Neuronal stem cell (in vitro differentiated cells): Measurements from ENCODE around the gene FHOD3.

Experiments used
- DNase-seq: peaks from one replicate; pipeline ENCODE4 v3.0.0-alpha.2; 2013; ENCODE audit warnings: low spot score
- H2AFZ ChIP-seq: one replicate; pipeline ENCODE4 v1.6.1; 2013; ENCODE audit warnings: mild to moderate bottlenecking, low read length, inconsistent platforms
- H2AK5ac ChIP-seq: 2 replicates; pipeline ENCODE4 v1.6.1; 2013; ENCODE audit warnings: low read depth, mild to moderate bottlenecking, inconsistent platforms, low read length, moderate library complexity, mixed read lengths
- H2BK120ac ChIP-seq: 2 replicates; pipeline ENCODE4 v1.6.1; 2013; ENCODE audit warnings: low read depth, mild to moderate bottlenecking, inconsistent platforms, low read length, moderate library complexity, mixed read lengths
- H2BK12ac ChIP-seq: one replicate; pipeline ENCODE4 v1.6.1; 2013; ENCODE audit warnings: low read length, inconsistent platforms
- H2BK15ac ChIP-seq: 2 replicates; pipeline ENCODE4 v1.6.1; 2013; ENCODE audit warnings: mild to moderate bottlenecking, low read length, inconsistent platforms, mixed read lengths
- H2BK5ac ChIP-seq: one replicate; pipeline ENCODE4 v1.6.1; 2013; ENCODE audit warnings: inconsistent platforms, mild to moderate bottlenecking, low read length, moderate library complexity
- H3K14ac ChIP-seq: one replicate; pipeline ENCODE4 v1.6.1; 2013; ENCODE audit warnings: low read length, inconsistent platforms
- H3K18ac ChIP-seq: 2 replicates; pipeline ENCODE4 v1.6.1; 2013; ENCODE audit warnings: low read length, inconsistent platforms
- H3K23ac ChIP-seq: 2 replicates; pipeline ENCODE4 v1.6.1; 2013; ENCODE audit warnings: low read depth, mild to moderate bottlenecking, mixed read lengths, low read length, inconsistent platforms; ENCODE audit not compliant: poor library complexity
- H3K27ac ChIP-seq: replicated peaks from 3 replicates; pipeline ENCODE4 v1.5.1; 2013; ENCODE audit warnings: low read length, inconsistent platforms
- H3K27me3 ChIP-seq, 3 experiments: 2 replicates each; pipeline ENCODE4 v1.6.1; 2013; ENCODE audit warnings: low read length in 3 of 3, mild to moderate bottlenecking in 2 of 3, inconsistent platforms in 1 of 3, low read depth in 1 of 3, mixed read lengths in 1 of 3, moderate library complexity in 1 of 3; ENCODE audit not compliant: control insufficient read depth in 3 of 3, insufficient read depth in 3 of 3
- H3K36me3 ChIP-seq, 2 donors: replicated peaks in 1 of 2; 2 replicates each; pipeline ENCODE4 v1.6.1; 2013; ENCODE audit warnings: low read length in 2 of 2; ENCODE audit not compliant: control insufficient read depth in 2 of 2, insufficient read depth in 2 of 2
- H3K4ac ChIP-seq: 2 replicates; pipeline ENCODE4 v1.6.1; 2013; ENCODE audit warnings: inconsistent platforms, mild to moderate bottlenecking, low read length, moderate library complexity
- H3K4me1 ChIP-seq, 2 donors: 1 replicate in 1 of 2; 2 replicates in 1 of 2; pipeline ENCODE4 v1.6.1; 2013; ENCODE audit warnings: low read length in 2 of 2, low read depth in 1 of 2; ENCODE audit not compliant: control insufficient read depth in 2 of 2, insufficient read depth in 1 of 2
- H3K4me2 ChIP-seq: one replicate; pipeline ENCODE4 v1.6.1; 2013; ENCODE audit warnings: mild to moderate bottlenecking, low read length, inconsistent platforms; ENCODE audit not compliant: insufficient read depth, poor library complexity, severe bottlenecking
- H3K4me3 ChIP-seq, 2 donors: 2 replicates each; pipeline ENCODE4 v1.5.1; 2013; ENCODE audit warnings: low read length in 2 of 2, mild to moderate bottlenecking in 2 of 2, inconsistent platforms in 1 of 2, moderate library complexity in 1 of 2
- H3K79me1 ChIP-seq: one replicate; pipeline ENCODE4 v1.6.1; 2013; ENCODE audit warnings: low read depth, mild to moderate bottlenecking, inconsistent platforms, low read length, moderate library complexity
- H3K9ac ChIP-seq: one replicate; pipeline ENCODE4 v1.6.1; 2013; ENCODE audit warnings: mild to moderate bottlenecking, low read depth, low read length, inconsistent platforms; ENCODE audit not compliant: poor library complexity
- H3K9me3 ChIP-seq, 2 donors: replicated peaks in 1 of 2; 2 replicates each; pipeline versions ENCODE3 to v1.6.1; 2013; ENCODE audit warnings: low read length in 2 of 2, mild to moderate bottlenecking in 2 of 2, inconsistent platforms in 1 of 2, low read depth in 1 of 2, mixed read lengths in 1 of 2, moderate library complexity in 1 of 2; ENCODE audit not compliant: control insufficient read depth in 2 of 2, insufficient read depth in 1 of 2
- H4K8ac ChIP-seq: one replicate; pipeline ENCODE4 v1.6.1; 2013; ENCODE audit warnings: low read depth, mild to moderate bottlenecking, inconsistent platforms, low read length, moderate library complexity
- H4K91ac ChIP-seq: one replicate; pipeline ENCODE4 v1.6.1; 2013; ENCODE audit warnings: low read length, low read depth, mild to moderate bottlenecking, inconsistent platforms; ENCODE audit not compliant: poor library complexity
- WGBS, 2 donors: extraction: QIAGEN DNeasy Blood & Tissue Kit; methylation state at CpG; one replicate each; pipeline ENCODE4 v1.1.7; 2013; ENCODE audit warnings: missing lambda C conversion rate in 2 of 2, mixed read lengths in 1 of 2; ENCODE audit not compliant: insufficient read length in 2 of 2, insufficient replicate concordance in 1 of 2; ENCODE audit errors: extremely low coverage in 2 of 2; 5-methylcytosine and 5-hydroxymethylcytosine counted together

The FHOD3 gene

GRCh38 chr18:36440614-36441013 lies 143.1 kb downstream of the FHOD3 start:
- Histone ChIP-seq H2BK12ac (no peak overlapping the region), H3K18ac (peak overlapping the region; percentile 67), H3K9me3 (peaks cover 0 to 19% of the 10 kb centered on the region in 2 donors), H3K4me3 (no peak overlapping the region), H3K4ac (no peak overlapping the region), H3K23ac (no peak overlapping the region), H2BK5ac (no peak overlapping the region), H2AK5ac (no peak overlapping the region), H4K91ac (no peak overlapping the region), H3K27me3 (no peaks in the 10 kb centered on the region), H3K14ac (no peak overlapping the region), H3K4me2 (no peak overlapping the region), H2AFZ (no peak overlapping the region), H3K36me3 (no peaks in the 10 kb centered on the region), H3K4me1 (peaks cover 1 to 5% of the 10 kb centered on the region in 2 donors), H3K79me1 (no peaks in the 10 kb centered on the region), H2BK120ac (no peak overlapping the region), H3K27ac (no peak overlapping the region), H2BK15ac (no peak overlapping the region), H3K9ac (no peak overlapping the region), H4K8ac (no peak overlapping the region)
- no peak for DNase-seq
- WGBS, 2 donors: no CpG with 5 or more reads among the region's 2 CpGs

- H3K18ac ChIP-seq: no peak overlapping the region
- no peak overlapping the region for H2BK15ac ChIP-seq
- H3K9ac ChIP-seq: no peak overlapping the region
- no peaks in the 10 kb centered on the region for H3K36me3 ChIP-seq
- H2BK120ac ChIP-seq: no peak overlapping the region
- H3K9me3 ChIP-seq: peaks cover 0 to 19% of the 10 kb centered on the region in 2 donors
- no peak for DNase-seq
- no peak overlapping the region for H3K14ac ChIP-seq
- no peak overlapping the region for H4K8ac ChIP-seq
- WGBS, 2 donors: no CpG with 5 or more reads among the region's 9 CpGs
- peaks cover 7 to 12% of the 10 kb centered on the region in 2 donors for H3K4me1 ChIP-seq
- H3K27ac ChIP-seq: no peak overlapping the region
- H2AK5ac ChIP-seq: no peak overlapping the region
- no peak overlapping the region for H3K4me3 ChIP-seq
- H2BK12ac ChIP-seq: no peak overlapping the region
- no peak overlapping the region for H4K91ac ChIP-seq
- no peak overlapping the region for H3K4me2 ChIP-seq
- H3K4ac ChIP-seq: no peak overlapping the region
- H3K79me1 ChIP-seq: no peaks in the 10 kb centered on the region
- H2BK5ac ChIP-seq: no peak overlapping the region
- no peaks in the 10 kb centered on the region for H3K27me3 ChIP-seq
- H3K23ac ChIP-seq: no peak overlapping the region
- no peak overlapping the region for H2AFZ ChIP-seq
Observed at GRCh38 chr18:36441426-36442240, 144.1 kb downstream of the FHOD3 start.

- no peak overlapping the region for H3K27ac ChIP-seq
- H3K27me3 ChIP-seq: no peaks in the 10 kb centered on the region
- no peak overlapping the region for H3K9ac ChIP-seq
- no peak overlapping the region for H4K8ac ChIP-seq
- no CpG with 5 or more reads among the region's 3 CpGs for WGBS, 2 donors
- no peak overlapping the region for H3K18ac ChIP-seq
- no peaks in the 10 kb centered on the region for H3K36me3 ChIP-seq
- no peak overlapping the region for H2BK15ac ChIP-seq
- H3K4me1 ChIP-seq: peaks cover 18 to 19% of the 10 kb centered on the region in 2 donors
- H2AFZ ChIP-seq: no peak overlapping the region
- H3K4me2 ChIP-seq: no peak overlapping the region
- no peak overlapping the region for H2BK12ac ChIP-seq
- H2BK120ac ChIP-seq: no peak overlapping the region
- H3K79me1 ChIP-seq: no peaks in the 10 kb centered on the region
- no peak overlapping the region for H3K4me3 ChIP-seq
- no peak overlapping the region for H2AK5ac ChIP-seq
- H3K14ac ChIP-seq: no peak overlapping the region
- H3K4ac ChIP-seq: no peak overlapping the region
- H3K9me3 ChIP-seq: peaks cover 0 to 19% of the 10 kb centered on the region in 2 donors
- DNase-seq: no peak
- H3K23ac ChIP-seq: no peak overlapping the region
- H2BK5ac ChIP-seq: no peak overlapping the region
- H4K91ac ChIP-seq: no peak overlapping the region
Observed at GRCh38 chr18:36442717-36443116, 145.2 kb downstream of the FHOD3 start.

- Histone ChIP-seq H2BK5ac (no peak overlapping the region), H3K14ac (no peak overlapping the region), H3K4me2 (no peak overlapping the region), H3K9me3 (peaks cover 0 to 19% of the 10 kb centered on the region in 2 donors), H3K23ac (no peak overlapping the region), H3K79me1 (no peaks in the 10 kb centered on the region), H3K36me3 (no peaks in the 10 kb centered on the region), H3K27me3 (no peaks in the 10 kb centered on the region), H3K9ac (no peak overlapping the region), H2AK5ac (no peak overlapping the region), H4K8ac (no peak overlapping the region), H3K4ac (no peak overlapping the region), H3K4me1 (peaks cover 23 to 40% of the 10 kb centered on the region in 2 donors), H2BK15ac (no peak overlapping the region), H3K27ac (no peak overlapping the region), H2BK12ac (no peak overlapping the region), H4K91ac (no peak overlapping the region), H3K18ac (no peak overlapping the region), H3K4me3 (no peak overlapping the region), H2BK120ac (no peak overlapping the region), H2AFZ (no peak overlapping the region)
- no CpG with 5 or more reads among the region's 11 CpGs for WGBS, 2 donors
- DNase-seq: no peak
Observed at GRCh38 chr18:36446059-36446458, 148.5 kb downstream of the FHOD3 start.
